ENCODE results near the gene CNN1.
A peak's percentile ranks its signal among the peaks of the same experiment; 100 is the strongest.
"Not testable (repeated sequence)": the region's sequence is repeated elsewhere in the genome, so short reads cannot be mapped to it uniquely, and the experiment has no call there.

Gene CNN1

GRCh38 chr19:11534948-11535347 is 3.7 kb upstream of the CNN1 start:
- DNase-seq, result no peak

- DNase-seq, result peak; percentile 70 to 85 (median 78)
These were observed 2.7 kb upstream of the CNN1 start for GRCh38 chr19:11535792-11536595.

- DNase-seq, result no peak
These were observed 1.1 kb downstream of the CNN1 start for GRCh38 chr19:11539495-11540365.

- DNase-seq, result no peak
These were observed 2.0 kb downstream of the CNN1 start for GRCh38 chr19:11540645-11541044.

GRCh38 chr19:11541238-11541637 is 2.6 kb downstream of the CNN1 start:
- DNase-seq, result no peak

GRCh38 chr19:11547929-11548700 is 9.5 kb downstream of the CNN1 start:
- DNase-seq, result no peak

GRCh38 chr19:11549386-11549953 is 10.8 kb downstream of the CNN1 start:
- DNase-seq, result no peak

GRCh38 chr19:11550265-11550664 is 11.6 kb downstream of the CNN1 start:
- DNase-seq, result no peak

GRCh38 chr19:11551603-11552235 is 13.1 kb downstream of the CNN1 start:
- no peak for DNase-seq

GRCh38 chr19:11552666-11553372 is 14.2 kb downstream of the CNN1 start:
- no peak for DNase-seq

GRCh38 chr19:11554160-11554559 is 15.5 kb downstream of the CNN1 start:
- DNase-seq, result peak in 1 of 5 donors; percentile 43

GRCh38 chr19:11555246-11555645 is 16.6 kb downstream of the CNN1 start:
- DNase-seq, result no peak

GRCh38 chr19:11556634-11557420 is 18.2 kb downstream of the CNN1 start:
- DNase-seq, result no peak

- peak; percentile 94 to 98 (median 96) for DNase-seq
These were observed 20.5 kb downstream of the CNN1 start, which contains the start of gene ELOF1 for GRCh38 chr19:11558881-11559828. Gene ELOF1 (minus strand): TSS chr19:11559230. CDS start chr19:11554347, 4,883 bp downstream.

GRCh38 chr19:11560404-11561051 is 21.9 kb downstream of the CNN1 start:
- DNase-seq, result peak in 4 of 5 donors; percentile 35 to 82 (median 42)

GRCh38 chr19:11563532-11563931 is 24.9 kb downstream of the CNN1 start:
- no peak for DNase-seq

- DNase-seq, result not testable (repeated sequence)
These were observed 25.6 kb downstream of the CNN1 start for GRCh38 chr19:11564082-11564807.

GRCh38 chr19:11565649-11565980 is 27.0 kb downstream of the CNN1 start:
- DNase-seq, result not testable (repeated sequence)

Data from T-helper 1 cell (primary cell).